NCI-H345 (cell line): ENCODE measurements around the gene TMEM50A.
"Not testable (repeated sequence)": the region's sequence is repeated elsewhere in the genome, so short reads cannot be mapped to it uniquely, and the experiment has no call there.

Source experiments
- DNase-seq: peaks from one replicate; lab custom pipeline; 2025; lab: John Stamatoyannopoulos, UW

TMEM50A gene

DNA sequence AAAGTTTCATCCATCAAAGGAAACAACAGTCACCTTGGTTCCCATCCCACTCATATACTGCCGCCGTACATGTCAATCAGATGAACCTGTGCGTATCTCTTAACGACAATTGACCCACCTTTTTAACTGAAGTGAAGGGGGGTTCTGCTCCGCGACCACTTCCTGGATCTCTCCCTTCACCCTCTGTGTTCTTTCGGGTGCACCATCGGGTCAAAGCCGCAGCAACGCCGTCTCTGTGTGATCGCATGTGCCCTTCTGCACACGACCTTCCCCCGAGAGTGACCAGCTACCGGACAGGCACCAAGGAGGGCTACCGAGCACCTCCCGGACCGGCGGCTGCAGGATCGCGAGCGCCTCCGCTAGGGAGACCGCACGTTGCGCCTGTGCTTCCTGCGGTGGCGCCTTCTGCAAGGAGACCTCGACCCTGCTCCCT, 1.2 kb upstream of the TMEM50A start:
- not testable (repeated sequence) for DNase-seq

GRCh38 chr1:25337483-25338187, 499 bp upstream of the TMEM50A start:
- not testable (repeated sequence) for DNase-seq

DNA sequence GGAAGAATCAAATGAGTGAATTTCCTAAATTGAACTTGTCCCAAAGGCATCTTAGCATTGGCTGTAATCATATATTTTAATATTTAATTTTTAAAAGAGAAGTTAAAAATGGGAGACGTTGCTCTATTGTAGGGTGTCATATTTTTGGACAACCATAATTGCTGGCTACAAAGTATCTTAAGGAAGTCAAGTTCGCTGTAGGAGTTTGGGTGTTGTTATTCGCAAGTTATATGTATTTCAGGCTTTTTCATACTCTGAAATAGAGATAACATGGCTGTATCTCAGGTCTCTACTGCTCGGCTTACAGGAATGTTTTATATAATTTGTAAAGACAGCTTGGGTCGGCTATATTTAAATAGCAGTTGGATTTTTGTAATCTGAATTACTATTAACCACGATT, 852 bp downstream of the TMEM50A start:
- DNase-seq = no peak

GRCh38 chr1:25341746-25342145, 3.6 kb downstream of the TMEM50A start:
- no peak for DNase-seq

DNA sequence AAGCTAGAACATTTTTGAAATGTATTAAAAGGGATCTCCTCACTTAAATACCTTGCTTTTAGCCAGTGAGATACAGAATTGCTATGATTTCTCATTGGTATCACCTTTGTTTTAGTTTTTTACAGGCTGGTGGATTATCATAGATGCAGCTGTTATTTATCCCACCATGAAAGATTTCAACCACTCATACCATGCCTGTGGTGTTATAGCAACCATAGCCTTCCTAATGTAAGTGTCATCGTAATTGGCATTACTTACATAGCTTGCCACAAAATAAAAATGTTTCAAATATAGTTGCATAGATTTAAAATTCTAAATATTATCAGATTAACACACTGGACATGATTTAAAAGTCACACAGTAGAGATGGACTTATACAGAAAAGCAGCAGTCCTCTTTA, 4.7 kb downstream of the TMEM50A start:
- DNase-seq = no peak

- DNase-seq = no peak
These were observed 5.7 kb downstream of the TMEM50A start for GRCh38 chr1:25343872-25344271.

DNA sequence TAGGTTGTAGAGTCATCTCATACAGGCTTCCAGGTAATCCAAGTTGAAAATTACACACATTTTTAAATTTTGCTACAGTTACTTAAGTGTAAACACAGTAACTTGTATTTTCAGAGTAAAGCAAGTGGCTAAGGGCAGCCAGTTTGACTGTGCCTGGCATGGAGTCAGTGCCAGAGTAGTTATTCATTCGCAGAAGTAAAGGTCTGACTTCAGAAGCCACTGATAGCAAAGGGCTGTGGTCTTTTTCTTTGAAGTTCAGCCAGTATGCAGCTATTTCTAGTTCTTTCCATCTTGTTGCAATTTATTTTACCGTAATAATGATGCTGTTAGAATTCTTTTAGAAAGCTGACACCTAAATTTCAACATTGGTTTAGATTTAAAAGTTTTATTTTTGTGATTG, 9.4 kb downstream of the TMEM50A start:
- no peak for DNase-seq

DNA sequence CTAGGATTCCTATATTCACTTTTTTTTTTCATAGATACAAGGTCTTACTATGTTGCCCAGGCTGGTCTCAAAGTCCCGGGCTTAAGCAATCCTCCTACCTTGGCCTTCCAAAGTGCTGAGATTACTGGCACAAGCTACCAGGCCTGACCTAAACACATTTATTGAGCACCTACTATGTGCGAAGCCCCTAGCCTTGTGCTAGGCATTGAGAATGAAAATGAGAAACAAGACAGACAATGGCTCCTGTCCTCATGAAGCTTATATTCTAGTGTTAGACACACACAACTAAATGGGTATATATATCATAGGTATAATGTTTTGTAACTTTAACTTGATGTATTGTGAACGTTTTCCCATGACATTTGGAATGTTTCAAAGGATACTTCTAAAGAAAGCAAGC, 11.5 kb downstream of the TMEM50A start:
- DNase-seq = no peak

GRCh38 chr1:25355841-25356395, 17.8 kb downstream of the TMEM50A start:
- no peak for DNase-seq

DNA sequence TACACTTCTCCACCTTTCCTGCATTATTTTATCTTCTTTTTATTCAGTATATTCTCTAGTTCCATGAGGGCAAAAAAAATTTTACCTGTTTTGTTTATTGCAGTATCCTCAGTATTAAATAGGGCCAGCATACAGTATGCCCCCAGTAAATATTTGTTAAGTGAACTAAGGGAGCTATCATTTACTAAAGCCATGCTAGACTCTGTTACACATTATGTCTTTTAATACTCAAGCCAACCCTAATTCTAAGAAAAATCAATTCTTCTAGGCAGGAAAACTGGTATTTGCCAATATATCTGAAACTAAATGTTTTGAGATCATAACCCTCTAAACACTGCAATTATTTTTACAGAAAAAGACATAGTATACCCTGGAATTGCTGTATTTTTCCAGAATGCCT, 18.3 kb downstream of the TMEM50A start:
- DNase-seq = no peak

DNA sequence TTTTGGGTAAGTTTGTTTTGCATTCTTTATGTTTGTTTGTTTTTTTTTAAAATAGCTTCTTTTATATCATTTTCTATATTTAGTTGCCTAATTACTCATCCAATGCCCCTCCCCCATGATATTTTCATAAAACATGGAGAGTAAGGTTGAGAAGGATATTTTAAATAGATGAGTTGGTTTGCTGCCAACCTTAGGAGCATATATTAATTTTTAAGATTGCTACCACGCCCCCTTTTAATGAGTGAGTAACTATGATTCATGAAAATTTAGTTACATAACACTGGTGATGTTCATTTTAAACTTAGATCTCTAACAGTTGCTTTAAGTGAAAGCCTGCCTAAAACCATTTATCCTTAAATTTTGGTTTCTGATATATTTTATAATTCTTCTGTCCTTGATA, 18.7 kb downstream of the TMEM50A start:
- DNase-seq = no peak

DNA sequence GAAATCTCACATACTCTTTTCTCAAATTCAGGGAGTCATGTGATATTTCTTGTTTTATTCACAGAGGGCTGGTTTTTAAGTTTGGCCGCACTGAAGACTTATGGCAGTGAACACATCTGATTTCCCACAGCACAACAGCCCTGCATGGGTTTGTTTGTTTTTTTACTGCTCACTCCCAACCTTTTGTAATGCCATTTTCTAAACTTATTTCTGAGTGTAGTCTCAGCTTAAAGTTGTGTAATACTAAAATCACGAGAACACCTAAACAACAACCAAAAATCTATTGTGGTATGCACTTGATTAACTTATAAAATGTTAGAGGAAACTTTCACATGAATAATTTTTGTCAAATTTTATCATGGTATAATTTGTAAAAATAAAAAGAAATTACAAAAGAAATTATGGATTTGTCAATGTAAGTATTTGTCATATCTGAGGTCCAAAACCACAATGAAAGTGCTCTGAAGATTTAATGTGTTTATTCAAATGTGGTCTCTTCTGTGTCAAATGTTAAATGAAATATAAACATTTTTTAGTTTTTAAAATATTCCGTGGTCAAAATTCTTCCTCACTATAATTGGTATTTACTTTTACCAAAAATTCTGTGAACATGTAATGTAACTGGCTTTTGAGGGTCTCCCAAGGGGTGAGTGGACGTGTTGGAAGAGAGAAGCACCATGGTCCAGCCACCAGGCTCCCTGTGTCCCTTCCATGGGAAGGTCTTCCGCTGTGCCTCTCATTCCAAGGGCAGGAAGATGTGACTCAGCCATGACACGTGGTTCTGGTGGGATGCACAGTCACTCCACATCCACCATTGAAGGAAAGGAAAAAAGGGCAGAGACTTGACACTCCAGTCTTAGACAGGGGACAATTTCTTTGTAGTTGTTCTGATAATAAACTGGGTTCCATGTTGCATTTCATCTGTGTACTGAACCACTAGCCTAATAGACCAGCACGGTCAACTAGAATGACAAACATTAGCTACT, 22.8 kb downstream of the TMEM50A start:
- DNase-seq = no peak

DNA sequence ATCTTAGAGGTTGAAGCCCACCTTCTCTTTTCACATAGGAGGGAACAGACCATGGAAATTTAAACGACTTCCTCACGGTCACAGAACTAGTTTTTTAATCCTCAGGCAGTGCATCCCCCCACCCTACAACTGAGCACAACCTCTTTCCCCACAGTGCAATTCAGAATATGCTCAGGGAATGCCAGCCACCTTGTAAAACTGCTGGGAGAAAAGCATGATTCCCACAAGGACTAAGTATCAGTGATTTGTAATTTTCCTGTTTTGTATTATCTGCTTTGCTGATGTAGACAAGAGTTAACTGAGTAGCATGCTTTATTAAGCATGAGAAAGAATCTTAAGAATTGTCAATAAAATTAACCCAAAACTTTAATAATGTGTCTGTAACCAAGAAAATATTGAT, 23.8 kb downstream of the TMEM50A start:
- DNase-seq = no peak

DNA sequence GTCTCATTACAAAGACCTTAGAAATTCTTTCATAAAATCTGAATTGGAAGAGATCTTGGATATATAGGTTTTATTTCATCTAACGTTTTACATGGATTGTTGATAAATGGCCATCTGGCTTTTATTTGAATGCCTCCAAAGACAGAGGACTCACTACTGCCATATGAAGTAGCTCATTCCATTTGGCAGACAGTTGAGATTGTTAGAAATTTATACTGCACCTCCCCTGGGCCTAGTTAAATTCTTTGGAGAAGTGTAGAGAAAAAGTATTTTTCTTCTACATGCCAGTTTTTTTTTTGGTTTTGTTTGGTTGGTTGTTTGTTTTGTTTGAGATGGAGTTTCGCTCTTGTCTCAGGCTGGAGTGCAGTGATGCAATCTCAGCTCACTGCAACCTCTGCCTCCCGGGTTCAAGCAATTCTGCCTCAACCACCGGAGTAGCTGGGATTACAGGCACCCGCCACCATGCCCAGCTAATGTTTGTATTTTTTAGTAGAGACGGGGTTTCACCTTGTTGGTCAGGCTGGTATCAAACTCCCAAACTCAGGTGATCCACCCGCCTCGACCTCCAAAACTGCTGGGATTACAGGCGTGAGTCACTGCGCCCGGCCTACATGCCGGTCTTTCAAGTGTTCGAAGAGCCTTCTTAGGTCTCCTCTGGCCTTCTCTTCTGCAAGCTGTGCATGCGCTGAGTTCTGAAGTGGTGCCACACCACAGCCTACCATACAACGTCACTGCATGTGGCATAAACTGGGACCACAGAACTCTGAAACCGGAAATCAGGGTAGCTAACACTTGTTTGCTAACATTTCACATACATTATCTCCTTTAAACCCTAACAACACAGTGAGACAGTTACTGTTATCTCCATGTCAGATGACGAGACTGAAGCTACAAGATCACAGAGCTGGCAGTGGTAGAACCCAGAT, 24.8 kb downstream of the TMEM50A start:
- not testable (repeated sequence) for DNase-seq

- DNase-seq = no peak
These were observed 31.1 kb downstream of the TMEM50A start for GRCh38 chr1:25369241-25369640.

DNA sequence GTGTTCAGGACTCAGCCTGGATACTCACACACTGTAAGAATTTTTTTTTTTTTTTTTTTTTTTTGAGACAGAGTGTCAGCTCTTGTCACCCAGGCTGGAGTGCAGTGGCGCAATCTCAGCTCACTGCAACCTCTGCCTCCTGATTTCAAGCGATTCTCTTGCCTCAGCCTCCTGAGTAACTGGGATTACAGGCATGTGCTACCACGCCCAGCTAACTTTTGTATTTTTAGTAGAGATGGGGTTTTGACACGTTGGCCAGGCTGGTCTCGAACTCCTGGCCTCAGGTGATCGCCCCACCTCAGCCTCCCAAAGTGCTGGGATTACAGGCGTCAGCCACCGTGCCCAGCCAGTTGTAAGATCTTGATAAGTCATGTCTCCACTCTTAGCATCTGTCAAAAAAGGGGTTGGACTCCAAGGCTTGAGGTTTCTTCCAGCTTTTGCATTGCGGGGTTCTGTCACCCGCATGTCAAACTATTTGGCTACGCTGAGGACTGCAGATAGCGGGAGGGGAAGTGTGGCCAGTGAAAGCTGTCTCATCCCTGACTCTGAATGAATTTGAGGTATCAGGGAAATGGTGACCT, 31.6 kb downstream of the TMEM50A start:
- DNase-seq = not testable (repeated sequence)

- not testable (repeated sequence) for DNase-seq
These were observed 33.6 kb downstream of the TMEM50A start for GRCh38 chr1:25371757-25372156.

- DNase-seq = not testable (repeated sequence)
These were observed 40.2 kb downstream of the TMEM50A start for GRCh38 chr1:25378367-25378766.

GRCh38 chr1:25382543-25382942, 44.4 kb downstream of the TMEM50A start:
- not testable (repeated sequence) for DNase-seq

DNA sequence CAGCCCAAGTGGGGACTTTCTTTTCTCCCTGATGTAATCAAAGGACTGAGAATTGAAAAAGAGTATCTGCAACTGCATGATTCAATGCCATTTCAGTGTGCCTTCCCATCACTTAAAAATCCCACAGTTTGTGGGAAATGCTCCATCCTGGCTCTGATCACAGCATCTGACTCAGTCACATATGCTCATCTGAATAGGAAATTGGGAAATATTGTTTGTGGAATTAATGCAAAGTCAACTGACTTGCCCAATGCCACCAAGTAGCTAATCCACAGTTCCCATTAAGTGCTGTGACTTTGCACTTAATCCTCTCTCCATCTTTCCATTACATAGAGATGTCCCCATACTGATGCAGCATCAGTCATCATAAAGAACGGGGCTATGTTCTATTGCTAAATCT, 45.0 kb downstream of the TMEM50A start:
- DNase-seq = not testable (repeated sequence)

GRCh38 chr1:25383875-25384274, 45.7 kb downstream of the TMEM50A start:
- not testable (repeated sequence) for DNase-seq
